Astrocyte of the cerebellum (primary cell): ENCODE measurements around the gene LIMA1.
"Not testable (repeated sequence)": the region's sequence is repeated elsewhere in the genome, so short reads cannot be mapped to it uniquely, and the experiment has no call there.

Experiments used
- DNase-seq: peaks from one replicate; pipeline ENCODE4 v3.0.0-alpha.2; 2011; ENCODE audit warnings: low read depth
- H3K4me3 ChIP-seq: 2 replicates; pipeline ENCODE4 v1.5.1; 2011; ENCODE audit warnings: mild to moderate bottlenecking, low read depth, low read length, moderate library complexity
- in situ Hi-C: cut with HindIII; loops from 2 replicates; pipeline ENCODE4 v1.10.0; 2017; ENCODE audit warnings: low sequenced_read_pairs
- TF ChIP-seq, protein P1 (sequence below): IDR thresholded peaks from 2 replicates; pipeline ENCODE4 v1.5.1; 2012; ENCODE audit warnings: low read length, low read depth, moderate library complexity, mild to moderate bottlenecking; ENCODE audit errors: missing control alignments

LIMA1 gene

DNA sequence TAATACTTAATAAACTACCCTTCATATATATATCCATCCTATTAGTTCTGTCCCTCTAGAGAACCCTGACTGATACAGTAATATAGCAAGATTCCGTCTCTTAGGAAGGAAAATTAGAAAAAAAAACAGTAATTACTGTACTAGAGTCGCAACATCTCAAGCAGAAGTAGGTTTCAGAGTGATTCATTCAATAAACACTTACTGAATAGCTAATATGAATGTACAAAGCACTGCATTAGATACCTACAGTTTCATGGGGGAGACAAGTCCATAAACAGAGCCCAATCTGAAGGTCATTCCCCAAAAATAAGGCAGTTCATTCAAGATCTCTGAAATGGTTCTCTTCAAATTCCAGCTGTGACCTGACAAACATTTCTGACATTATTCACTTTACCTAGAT, 126.1 kb downstream of the LIMA1 start:
- H3K4me3 ChIP-seq: no peak overlapping the region
- in situ Hi-C loops: loop anchor here (5.0 kb wide), 1 partner anchor 55 kb away; the partner anchor contains the start of gene GPD1
- TF ChIP-seq, protein P1, sequence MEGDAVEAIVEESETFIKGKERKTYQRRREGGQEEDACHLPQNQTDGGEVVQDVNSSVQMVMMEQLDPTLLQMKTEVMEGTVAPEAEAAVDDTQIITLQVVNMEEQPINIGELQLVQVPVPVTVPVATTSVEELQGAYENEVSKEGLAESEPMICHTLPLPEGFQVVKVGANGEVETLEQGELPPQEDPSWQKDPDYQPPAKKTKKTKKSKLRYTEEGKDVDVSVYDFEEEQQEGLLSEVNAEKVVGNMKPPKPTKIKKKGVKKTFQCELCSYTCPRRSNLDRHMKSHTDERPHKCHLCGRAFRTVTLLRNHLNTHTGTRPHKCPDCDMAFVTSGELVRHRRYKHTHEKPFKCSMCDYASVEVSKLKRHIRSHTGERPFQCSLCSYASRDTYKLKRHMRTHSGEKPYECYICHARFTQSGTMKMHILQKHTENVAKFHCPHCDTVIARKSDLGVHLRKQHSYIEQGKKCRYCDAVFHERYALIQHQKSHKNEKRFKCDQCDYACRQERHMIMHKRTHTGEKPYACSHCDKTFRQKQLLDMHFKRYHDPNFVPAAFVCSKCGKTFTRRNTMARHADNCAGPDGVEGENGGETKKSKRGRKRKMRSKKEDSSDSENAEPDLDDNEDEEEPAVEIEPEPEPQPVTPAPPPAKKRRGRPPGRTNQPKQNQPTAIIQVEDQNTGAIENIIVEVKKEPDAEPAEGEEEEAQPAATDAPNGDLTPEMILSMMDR: no peak
- DNase-seq: no peak

DNA sequence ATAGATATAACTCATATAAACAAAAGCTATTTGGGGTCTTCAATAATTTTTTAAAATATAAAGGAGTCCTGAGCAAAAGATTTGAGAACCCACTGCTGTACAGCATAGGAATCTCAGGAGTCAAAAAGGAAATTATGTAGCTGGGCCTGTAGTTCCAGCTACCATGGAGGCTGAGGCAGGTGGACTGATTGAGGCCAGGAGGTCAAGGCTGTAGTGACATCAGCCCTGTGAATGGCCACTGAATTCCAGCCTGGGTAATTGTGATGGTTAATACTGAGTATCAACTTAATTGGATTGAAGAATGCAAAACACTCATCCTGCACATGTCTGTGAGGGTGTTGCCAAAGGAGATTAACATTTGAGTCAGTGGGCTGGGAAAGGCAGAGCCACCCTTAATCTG, 126.7 kb downstream of the LIMA1 start:
- DNase-seq: no peak
- TF ChIP-seq, protein P1: no peak
- no peak overlapping the region for H3K4me3 ChIP-seq
- in situ Hi-C loops: loop anchor here (5.0 kb wide), 1 partner anchor 54 kb away; the partner anchor contains the start of gene GPD1

DNA sequence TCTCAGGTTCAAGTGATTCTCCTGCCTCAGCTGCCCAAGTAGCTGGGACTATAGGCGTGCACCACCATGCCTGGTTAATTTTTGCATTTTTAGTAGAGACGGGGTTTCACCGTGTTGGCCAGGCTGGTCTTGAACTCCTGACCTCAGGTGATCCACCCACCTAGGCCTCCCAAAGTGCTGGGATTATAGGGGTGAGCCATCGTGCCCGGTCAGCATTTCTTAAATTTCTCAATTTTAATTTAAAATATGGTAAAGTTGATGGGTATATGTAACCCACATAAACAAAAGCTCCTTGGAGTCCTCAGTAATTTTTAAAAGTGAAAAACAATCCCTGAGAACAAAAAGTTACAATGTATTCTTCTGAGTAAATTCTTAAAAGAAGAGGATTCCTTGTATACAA, 128.4 kb downstream of the LIMA1 start:
- in situ Hi-C loops: loop anchor here (5.0 kb wide), 1 partner anchor 53 kb away; the partner anchor contains the start of gene GPD1
- not testable (repeated sequence) for H3K4me3 ChIP-seq, DNase-seq

DNA sequence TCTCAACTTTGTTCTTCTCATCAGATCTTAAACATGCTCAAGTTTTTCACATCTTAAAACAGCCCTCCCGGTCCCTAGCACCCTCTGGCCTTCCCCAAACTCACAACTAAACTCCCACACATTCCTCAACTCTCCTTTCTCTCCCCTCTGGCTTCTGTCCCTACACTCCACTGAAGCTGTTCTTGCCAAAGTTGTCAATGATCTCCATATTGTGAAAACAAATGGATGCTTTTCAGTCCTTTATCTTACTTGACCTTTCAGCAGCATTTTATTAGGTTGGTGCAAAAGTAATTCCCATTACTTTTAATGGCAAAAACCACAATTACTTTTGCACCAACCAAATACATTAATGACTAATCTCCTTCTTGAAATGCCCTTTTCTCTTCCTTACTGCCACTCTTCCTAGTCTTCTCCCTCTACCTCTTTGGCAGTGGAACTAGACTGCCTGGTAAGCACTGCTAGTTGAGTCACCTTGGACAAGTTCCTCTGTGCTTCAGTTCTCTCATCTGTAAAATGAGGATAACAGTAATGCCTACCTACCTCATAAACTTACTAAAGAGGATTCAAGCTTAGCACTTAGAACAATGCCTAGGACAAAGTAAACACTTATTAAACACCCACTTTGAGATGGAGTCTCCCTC, 132.2 kb downstream of the LIMA1 start:
- no peak overlapping the region for H3K4me3 ChIP-seq
- in situ Hi-C loops: no loop called here
- TF ChIP-seq, protein P1: no peak
- no peak for DNase-seq

DNA sequence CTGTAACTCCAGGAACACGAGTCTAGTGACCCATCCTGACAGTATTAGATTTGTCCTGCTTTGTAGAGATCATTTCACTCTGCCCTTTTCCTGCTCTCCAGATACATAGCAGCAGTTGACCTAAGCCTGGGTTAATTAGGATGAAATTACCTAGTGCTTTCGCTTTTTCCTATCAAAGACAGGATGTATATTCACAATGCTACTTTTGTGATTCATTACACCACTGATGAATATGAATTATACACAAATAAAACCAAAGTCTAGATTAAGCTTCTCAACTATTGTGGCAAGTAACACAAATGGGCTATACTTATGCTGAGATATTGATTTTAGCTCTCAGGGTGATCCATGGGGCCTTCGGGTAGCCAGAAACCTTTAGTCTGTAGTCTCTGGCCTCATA, 134.0 kb downstream of the LIMA1 start:
- in situ Hi-C loops: no loop called here
- no peak for DNase-seq
- H3K4me3 ChIP-seq: no peak overlapping the region
- TF ChIP-seq, protein P1: no peak

DNA sequence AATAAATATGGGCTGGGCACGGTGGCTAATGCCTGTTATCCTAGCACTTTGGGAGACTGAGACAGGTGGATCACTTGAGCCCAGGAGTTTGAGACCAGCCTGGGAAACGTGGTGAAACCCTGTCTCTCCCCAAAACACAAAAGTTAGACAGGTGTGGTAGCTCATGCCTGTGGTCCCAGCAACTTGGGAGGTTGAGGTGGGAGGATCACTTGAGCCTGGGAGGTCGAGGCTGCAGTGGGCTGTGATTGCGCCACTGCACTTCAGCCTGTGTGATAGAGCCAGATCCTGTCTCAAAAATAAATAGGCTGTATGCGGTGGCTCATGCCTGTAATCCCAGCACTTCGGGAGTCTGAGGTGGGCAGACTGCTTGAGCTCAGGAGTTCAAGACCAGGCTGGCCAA, 135.3 kb downstream of the LIMA1 start:
- H3K4me3 ChIP-seq, in situ Hi-C loops, DNase-seq: not testable (repeated sequence)

DNA sequence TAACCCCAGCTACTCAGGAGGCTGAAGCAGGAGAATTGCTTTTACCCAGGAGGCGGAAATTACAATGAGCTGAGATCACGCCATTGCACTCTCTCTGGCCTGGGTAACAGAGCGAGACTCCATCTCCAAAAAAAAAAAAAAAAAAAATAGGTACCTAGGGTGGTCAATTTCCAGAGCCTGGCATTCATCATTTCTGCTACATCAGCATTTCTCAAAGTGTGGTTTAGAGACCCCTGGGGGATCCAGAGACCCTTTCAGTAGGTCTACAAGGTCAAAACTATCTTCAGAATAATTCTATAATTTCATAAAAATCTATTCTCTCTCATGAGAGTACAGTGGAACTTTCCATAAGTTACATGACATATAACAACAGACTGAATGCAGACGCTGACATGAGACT, 136.0 kb downstream of the LIMA1 start:
- in situ Hi-C loops: no loop called here
- DNase-seq: no peak
- TF ChIP-seq, protein P1: no peak
- no peak overlapping the region for H3K4me3 ChIP-seq

DNA sequence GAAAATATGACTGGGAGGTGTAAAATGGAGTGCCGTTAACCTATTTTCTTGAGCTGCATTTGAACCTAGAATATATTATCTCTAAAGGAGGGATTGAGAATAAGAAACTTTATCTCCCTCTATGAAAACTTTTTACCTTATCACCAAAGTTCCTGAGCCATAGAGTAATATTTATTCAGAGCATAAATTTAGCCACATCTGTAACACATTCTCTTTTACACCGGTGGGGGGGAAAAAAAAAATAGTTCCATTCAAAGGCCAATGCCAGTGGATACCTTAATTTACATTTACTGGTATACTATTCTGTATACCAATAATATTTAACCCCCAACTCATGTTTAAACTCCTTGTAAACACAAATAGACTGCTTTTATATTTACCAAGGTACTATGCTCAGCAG, 137.9 kb downstream of the LIMA1 start:
- in situ Hi-C loops: no loop called here
- H3K4me3 ChIP-seq: no peak overlapping the region
- TF ChIP-seq, protein P1: no peak
- DNase-seq: no peak
